HL-60 (cell line): ENCODE results near the gene THBS4.

ENCODE experiments used
- CTCF ChIP-seq: IDR thresholded peaks from one replicate; pipeline ENCODE4 v1.5.1; 2011; ENCODE audit warnings: low read length, control low read depth, inconsistent platforms; ENCODE audit not compliant: insufficient read depth
- GABPA ChIP-seq: IDR thresholded peaks from 2 replicates; pipeline ENCODE4 v1.6.1; 2012; ENCODE audit warnings: low read depth
- POLR2AphosphoS5 ChIP-seq: IDR thresholded peaks from 2 replicates; pipeline ENCODE4 v1.6.1; 2012; ENCODE audit warnings: low read depth
- REST ChIP-seq: IDR thresholded peaks from 2 replicates; pipeline ENCODE4 v1.6.1; 2012; ENCODE audit warnings: low read depth; ENCODE audit not compliant: insufficient replicate concordance
- SPI1 ChIP-seq: IDR thresholded peaks from 2 replicates; pipeline ENCODE4 v1.6.1; 2012; ENCODE audit warnings: low read depth, mild to moderate bottlenecking, borderline replicate concordance

GRCh38 chr5:80092486-80093107 is 57.4 kb downstream of the THBS4 start:
- TF ChIP-seq POLR2AphosphoS5: no peak
- no peak for TF ChIP-seq CTCF
- TF ChIP-seq REST: no peak
- no peak for TF ChIP-seq GABPA
- TF ChIP-seq SPI1: no peak
